HL-60 (cell line): ENCODE data around the gene AANAT.

Experiments used
- POLR2AphosphoS5 ChIP-seq: IDR thresholded peaks from 2 replicates; pipeline ENCODE4 v1.6.1; 2012; ENCODE audit warnings: low read depth
- TF ChIP-seq, protein P1 (sequence below): IDR thresholded peaks from one replicate; pipeline ENCODE4 v1.5.1; 2011; ENCODE audit warnings: low read length, control low read depth, inconsistent platforms; ENCODE audit not compliant: insufficient read depth
- TF ChIP-seq, protein P2 (sequence below): IDR thresholded peaks from 2 replicates; pipeline ENCODE4 v1.6.1; 2012; ENCODE audit warnings: low read depth; ENCODE audit not compliant: insufficient replicate concordance

DNA sequence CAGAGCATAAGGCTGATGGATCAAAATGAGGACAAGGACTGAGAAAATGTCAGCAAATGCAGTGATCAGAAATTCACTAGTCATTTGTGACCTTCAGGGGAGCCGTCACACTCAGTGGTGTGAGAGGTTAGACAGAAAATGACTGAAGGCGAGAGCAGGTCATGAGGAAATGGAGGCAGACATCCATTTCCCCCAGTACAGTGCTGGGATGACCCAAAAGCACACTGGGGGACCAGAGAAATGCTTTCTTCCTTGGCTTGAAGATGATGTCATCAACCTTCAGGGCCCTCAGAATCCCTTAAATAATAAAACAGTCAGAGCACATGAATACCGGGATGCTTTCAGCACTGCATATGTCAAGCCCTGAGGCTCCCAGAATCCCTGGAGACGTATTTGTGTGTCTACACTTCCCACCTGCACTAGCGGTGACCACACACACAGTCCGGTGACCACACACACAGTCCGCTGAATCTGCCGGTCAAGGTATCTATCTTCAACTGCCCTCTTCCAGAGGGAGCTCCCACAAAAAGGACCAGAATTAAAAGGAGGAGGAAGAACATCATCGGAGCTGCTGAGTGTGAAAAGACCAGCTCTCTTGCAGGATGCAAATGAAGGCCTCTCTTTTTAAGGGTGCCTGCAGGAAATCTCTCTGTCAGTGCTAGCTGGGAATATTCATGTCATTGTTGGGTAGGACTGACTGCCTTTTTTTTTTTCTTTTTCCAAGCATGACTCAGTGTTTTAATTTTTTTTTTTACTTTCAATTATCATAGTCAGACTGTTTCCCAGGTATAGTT lies 22.7 kb upstream of the AANAT start:
- TF ChIP-seq, protein P1, sequence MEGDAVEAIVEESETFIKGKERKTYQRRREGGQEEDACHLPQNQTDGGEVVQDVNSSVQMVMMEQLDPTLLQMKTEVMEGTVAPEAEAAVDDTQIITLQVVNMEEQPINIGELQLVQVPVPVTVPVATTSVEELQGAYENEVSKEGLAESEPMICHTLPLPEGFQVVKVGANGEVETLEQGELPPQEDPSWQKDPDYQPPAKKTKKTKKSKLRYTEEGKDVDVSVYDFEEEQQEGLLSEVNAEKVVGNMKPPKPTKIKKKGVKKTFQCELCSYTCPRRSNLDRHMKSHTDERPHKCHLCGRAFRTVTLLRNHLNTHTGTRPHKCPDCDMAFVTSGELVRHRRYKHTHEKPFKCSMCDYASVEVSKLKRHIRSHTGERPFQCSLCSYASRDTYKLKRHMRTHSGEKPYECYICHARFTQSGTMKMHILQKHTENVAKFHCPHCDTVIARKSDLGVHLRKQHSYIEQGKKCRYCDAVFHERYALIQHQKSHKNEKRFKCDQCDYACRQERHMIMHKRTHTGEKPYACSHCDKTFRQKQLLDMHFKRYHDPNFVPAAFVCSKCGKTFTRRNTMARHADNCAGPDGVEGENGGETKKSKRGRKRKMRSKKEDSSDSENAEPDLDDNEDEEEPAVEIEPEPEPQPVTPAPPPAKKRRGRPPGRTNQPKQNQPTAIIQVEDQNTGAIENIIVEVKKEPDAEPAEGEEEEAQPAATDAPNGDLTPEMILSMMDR: no peak
- no peak for TF ChIP-seq POLR2AphosphoS5
- TF ChIP-seq, protein P2, sequence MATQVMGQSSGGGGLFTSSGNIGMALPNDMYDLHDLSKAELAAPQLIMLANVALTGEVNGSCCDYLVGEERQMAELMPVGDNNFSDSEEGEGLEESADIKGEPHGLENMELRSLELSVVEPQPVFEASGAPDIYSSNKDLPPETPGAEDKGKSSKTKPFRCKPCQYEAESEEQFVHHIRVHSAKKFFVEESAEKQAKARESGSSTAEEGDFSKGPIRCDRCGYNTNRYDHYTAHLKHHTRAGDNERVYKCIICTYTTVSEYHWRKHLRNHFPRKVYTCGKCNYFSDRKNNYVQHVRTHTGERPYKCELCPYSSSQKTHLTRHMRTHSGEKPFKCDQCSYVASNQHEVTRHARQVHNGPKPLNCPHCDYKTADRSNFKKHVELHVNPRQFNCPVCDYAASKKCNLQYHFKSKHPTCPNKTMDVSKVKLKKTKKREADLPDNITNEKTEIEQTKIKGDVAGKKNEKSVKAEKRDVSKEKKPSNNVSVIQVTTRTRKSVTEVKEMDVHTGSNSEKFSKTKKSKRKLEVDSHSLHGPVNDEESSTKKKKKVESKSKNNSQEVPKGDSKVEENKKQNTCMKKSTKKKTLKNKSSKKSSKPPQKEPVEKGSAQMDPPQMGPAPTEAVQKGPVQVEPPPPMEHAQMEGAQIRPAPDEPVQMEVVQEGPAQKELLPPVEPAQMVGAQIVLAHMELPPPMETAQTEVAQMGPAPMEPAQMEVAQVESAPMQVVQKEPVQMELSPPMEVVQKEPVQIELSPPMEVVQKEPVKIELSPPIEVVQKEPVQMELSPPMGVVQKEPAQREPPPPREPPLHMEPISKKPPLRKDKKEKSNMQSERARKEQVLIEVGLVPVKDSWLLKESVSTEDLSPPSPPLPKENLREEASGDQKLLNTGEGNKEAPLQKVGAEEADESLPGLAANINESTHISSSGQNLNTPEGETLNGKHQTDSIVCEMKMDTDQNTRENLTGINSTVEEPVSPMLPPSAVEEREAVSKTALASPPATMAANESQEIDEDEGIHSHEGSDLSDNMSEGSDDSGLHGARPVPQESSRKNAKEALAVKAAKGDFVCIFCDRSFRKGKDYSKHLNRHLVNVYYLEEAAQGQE: no peak
